Cardiac fibroblast (primary cell): Measurements from ENCODE around the gene HLA-DPB1.
A peak's percentile ranks its signal among the peaks of the same experiment; 100 is the strongest.

Experiments used
- DNase-seq, 2 donors: peaks; one replicate each; pipeline versions ENCODE4 v3.0.0 to v3.0.0-alpha.2; 2010; ENCODE audit warnings: low read depth in 2 of 2
- H3K4me3 ChIP-seq, 2 donors: replicated peaks in 1 of 2; 1 replicate in 1 of 2; 2 replicates in 1 of 2; pipeline ENCODE4 v1.5.1; 2011; ENCODE audit warnings: low read depth in 2 of 2, low read length in 2 of 2, mild to moderate bottlenecking in 2 of 2, moderate library complexity in 1 of 2
- CTCF ChIP-seq: IDR thresholded peaks from one replicate; pipeline ENCODE4 v1.5.1; 2011; ENCODE audit warnings: low read depth, mild to moderate bottlenecking, low read length, inconsistent platforms

Gene HLA-DPB1

GRCh38 chr6:33075568-33076405, at the start of gene HLA-DPB1:
HLA-DPB1 (plus strand) TSS chr6:33075990; CDS start chr6:33076042, 52 bp downstream.
- H3K4me3 ChIP-seq: no peak within 1 kb of the TSS
- peak; percentile 67 to 70 for DNase-seq
- TF ChIP-seq CTCF: no peak

- no peak for DNase-seq
- TF ChIP-seq CTCF: no peak
- no peak overlapping the region for H3K4me3 ChIP-seq
Measured at GRCh38 chr6:33028220-33028849, 47.5 kb upstream of the HLA-DPB1 start.

- no peak for TF ChIP-seq CTCF
- H3K4me3 ChIP-seq: no peak overlapping the region
- DNase-seq: peak in 1 of 2 donors; percentile 5
Measured at GRCh38 chr6:33029328-33030184, 46.2 kb upstream of the HLA-DPB1 start.

- TF ChIP-seq CTCF: no peak
- no peak overlapping the region for H3K4me3 ChIP-seq
- DNase-seq: no peak
Measured at GRCh38 chr6:33030245-33030644, 45.5 kb upstream of the HLA-DPB1 start.

- no peak for DNase-seq
- no peak overlapping the region for H3K4me3 ChIP-seq
- TF ChIP-seq CTCF: no peak
Measured at GRCh38 chr6:33034554-33034953, 41.2 kb upstream of the HLA-DPB1 start.

GRCh38 chr6:33036535-33036934, 39.3 kb upstream of the HLA-DPB1 start:
- no peak for DNase-seq

More at GRCh38 chr6:33036535-33036934, 39.3 kb upstream of the HLA-DPB1 start:
- TF ChIP-seq CTCF: no peak
- H3K4me3 ChIP-seq: no peak overlapping the region
